Measurements from ENCODE around the gene MGAM2.

MGAM2 gene

DNA sequence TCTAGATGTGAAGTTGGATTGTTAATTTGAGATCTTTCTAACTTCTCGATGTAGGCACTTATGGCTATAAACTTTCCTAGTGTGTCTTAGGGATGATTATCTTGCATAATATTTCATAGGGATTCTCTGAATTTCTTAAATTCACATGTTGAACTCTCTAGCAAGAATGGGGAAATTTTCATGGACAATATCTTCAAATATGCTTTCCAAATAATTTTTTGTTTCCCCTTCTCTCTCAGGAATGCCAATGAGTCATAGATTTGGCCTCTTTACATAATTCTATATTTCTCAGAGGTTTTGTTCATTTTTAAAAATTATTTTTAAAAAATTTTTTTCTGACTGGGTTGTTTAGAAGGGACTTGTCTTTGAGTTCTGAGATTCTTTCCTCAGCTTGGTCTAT, 68.9 kb downstream of the MGAM2 start:
- no peak for DNase-seq

DNA sequence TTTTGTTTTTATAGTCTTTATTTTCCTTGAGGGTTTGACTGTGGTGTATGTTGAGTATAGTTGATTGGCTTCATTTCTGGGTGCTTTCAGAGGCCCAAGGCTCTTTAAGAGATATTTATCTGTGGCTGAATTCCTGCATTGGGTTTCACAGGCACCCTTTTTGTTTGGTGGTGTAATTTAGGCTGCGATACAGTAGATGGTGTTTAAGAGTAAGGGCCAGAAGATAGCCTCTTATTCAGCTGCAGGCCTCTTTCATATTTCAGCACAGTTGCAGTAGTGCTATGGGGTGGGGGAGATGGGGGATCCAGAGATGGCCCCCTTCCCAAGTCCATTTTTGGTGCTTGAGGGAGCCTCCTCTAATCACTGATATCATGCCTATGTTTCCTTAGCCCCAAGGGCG, 69.7 kb downstream of the MGAM2 start:
- DNase-seq: no peak

DNA sequence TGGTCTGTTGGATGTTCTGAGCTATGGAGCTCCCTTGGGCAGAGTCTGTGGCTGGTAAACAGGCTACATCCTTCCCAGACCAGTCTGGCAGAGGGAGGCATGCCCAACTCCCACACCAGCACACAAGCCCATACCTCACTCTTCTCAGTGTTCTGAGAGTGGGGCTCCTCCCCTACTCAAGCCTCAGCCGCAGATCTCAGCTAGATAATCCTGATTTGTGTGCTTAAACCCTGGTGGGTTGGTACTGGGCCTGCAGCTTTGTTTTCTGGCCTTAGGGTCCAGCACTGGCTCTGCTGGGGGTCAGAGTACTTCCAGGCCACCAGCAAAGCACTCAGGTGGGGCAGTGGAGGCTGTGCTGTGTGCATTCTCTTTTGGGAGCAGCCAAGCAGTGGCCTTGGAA, 70.4 kb downstream of the MGAM2 start:
- no peak for DNase-seq

DNA sequence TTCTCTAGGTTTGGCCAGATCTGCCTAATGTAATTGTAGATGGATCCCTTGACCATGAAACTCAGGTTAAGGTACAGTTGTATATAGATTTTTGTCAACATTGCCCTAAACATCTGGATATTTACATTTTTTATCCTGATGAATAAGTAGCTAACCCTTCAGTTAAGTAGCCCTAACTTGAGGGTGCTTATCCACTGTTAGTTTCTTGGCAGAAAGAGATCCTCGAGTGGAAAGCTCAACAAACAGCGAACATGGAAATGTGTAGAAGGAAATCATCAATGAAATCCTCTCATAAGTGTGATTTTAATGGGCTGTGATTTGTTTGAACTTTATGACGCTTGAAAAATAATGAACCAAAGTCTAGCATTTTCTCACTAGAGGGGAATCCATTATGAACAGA, 73.6 kb downstream of the MGAM2 start:
- no peak for DNase-seq

DNA sequence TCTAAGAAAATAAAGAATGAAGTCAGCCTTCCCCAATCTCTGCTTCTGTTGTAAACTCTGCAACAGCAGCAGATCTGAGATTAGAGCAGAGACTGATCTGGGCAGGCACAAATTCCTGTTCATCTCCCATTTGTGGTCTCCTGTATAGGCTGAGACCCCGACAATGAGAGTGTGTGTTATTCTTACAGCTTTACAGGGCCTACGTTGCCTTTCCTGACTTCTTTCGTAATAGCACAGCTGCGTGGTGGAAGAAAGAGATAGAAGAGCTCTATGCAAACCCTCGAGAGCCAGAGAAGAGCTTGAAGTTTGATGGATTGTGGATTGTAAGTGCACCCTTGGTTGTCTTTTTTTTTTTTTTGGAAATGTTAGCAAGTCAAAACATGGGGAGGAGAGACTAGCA, 74.3 kb downstream of the MGAM2 start:
- no peak for DNase-seq

DNA sequence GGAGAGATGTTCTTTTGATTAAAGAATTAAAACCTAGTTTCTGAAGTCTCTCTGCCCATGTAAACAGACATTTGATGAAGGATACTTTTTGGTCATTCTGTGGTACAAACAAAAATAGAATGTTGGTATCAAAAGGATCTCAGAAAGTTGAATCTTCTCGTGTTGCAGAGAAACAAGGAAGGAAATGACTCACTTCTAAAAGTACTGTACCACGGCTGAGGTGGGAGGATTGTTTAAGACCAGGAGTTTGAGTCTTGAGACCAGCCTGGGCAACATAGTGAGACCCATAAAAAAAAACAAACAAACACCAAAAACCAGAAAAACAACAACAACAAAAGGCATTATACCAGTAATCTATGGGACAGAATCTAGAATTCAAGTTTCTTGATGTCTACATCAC, 76.6 kb downstream of the MGAM2 start:
- no peak for DNase-seq

DNA sequence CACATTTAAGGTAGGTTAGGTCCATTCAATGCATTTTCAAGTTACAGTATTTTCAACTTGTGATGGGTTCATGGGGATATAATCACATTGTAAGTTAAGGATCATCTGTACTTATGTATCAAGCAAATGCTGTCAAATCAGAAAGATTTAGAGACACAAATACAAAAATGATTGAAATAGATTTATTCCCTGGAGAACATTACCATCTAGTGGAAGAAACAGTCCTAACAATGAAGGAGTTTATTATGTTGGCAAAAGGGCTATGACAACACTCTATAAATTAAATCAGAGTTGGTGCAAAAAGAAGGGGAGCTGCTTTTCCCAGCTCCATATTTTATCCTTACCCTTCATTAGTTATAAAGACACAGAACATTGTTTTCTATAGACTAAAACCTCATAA, 77.3 kb downstream of the MGAM2 start:
- no peak for DNase-seq

DNA sequence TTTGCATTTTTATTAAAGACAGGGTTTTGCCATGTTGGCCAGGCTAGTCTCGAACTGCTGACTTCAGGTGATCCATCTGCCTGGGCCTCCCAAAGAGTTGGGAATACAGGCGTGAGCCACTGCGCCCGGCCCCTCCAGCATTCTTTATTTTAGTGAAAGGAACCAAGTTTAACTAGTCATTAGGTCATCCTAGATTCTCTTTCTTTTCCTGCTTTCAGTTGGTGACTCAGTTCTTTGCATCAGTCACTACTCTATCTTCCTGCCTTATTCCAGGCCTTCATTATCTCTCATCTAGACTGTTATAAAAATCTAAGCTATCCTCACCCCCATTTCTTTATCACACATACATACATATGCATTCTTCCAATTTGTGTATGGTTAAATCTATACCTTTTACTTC, 82.7 kb downstream of the MGAM2 start:
- no peak for DNase-seq

DNA sequence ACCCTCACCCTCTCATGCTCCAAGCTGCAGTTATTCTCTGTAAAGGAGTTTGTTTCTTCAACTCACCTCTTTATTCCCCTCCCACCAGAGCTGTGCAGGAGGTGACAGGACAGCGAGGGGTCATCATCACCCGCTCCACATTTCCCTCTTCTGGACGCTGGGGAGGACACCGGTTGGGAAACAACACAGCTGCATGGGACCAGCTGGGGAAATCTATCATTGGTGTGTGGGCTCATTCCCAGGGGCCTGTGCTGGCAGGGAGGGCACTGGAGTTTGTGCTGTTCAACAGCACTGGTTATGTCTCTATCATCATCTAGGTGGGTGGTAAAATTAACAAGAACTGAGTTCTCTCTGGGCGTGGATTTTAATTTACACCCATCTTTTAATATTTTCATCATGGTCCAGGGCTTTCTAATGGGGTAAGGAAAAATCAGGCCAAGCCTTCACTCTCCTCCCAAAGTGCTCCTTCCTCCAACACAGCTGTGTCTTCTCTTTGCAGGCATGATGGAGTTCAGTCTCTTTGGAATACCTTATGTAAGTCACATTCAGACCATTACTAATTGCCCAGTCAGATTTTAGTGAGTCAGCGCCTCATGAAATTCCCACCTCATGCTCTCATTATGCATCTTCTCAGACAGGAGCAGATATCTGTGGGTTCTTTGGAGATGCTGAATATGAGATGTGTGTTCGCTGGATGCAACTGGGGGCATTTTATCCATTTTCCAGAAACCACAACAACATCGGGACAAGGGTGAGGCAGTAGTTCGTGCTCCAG, 84.7 kb downstream of the MGAM2 start:
- no peak for DNase-seq

DNA sequence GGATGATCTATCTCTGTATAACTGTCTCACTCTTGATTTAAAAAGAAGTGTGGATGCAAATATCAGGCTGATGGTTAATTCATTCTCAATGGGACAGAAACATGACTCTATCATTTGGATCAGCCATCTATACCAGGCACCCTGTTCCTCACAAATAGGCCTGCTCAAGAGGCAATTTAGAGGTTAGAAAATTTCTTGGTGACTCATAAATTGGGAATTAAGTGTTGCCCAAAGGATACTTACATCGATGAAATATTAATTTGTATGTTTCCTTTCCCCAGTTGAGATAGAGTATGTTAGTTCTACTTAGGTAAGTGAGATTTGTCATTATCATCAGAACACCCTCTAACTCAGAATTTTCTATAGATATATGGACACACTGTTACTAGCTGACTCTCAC, 88.7 kb downstream of the MGAM2 start:
- no peak for DNase-seq

DNA sequence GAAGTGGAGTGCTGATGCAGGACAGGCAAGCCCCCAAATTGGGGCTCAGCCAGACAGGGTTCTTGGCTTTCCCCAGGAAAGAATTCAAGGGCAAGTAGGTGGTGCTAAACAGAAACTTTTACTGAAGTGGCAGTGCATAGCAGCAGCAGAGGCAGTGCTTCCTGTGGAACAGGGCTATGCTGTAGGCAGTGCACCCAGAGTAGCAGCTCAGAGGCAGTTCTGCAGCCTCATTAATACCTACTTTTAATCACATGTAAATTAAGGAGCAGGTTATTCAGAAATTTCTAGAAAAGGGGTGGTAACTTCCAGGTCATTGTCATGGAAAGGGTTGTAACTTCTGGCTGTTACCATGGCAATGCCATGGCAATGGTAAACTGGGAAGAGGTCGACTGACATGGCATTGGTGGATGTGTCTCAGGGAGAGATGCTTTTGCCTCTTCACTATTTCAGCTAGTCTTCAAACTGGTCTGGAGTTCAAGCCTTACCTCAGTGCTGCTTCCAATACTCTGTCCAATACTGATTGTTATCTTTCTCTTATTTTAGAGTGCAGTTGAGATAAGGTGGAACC, 117.1 kb downstream of the MGAM2 start:
- DNase-seq: no peak

DNA sequence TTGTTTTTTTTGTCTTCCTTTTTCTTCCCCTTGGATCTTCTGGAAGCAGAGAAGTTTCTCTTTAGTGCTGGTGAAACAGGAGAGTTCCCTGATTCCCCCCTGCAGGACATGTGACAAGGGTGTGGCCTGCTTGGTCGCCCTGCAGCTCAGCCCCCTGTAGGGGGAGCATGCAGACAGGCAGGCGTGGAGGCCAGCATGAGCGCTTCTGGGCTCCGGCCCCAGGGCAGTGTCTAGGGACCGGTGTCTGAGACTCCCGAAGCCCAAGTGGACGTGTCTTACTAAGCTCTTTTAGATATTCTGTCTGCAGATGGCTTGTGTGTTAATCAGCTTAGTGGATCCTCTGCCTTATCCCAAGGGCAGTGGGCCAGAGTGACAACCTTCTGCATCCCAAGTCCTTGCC, 120.2 kb downstream of the MGAM2 start:
- no peak for DNase-seq

DNA sequence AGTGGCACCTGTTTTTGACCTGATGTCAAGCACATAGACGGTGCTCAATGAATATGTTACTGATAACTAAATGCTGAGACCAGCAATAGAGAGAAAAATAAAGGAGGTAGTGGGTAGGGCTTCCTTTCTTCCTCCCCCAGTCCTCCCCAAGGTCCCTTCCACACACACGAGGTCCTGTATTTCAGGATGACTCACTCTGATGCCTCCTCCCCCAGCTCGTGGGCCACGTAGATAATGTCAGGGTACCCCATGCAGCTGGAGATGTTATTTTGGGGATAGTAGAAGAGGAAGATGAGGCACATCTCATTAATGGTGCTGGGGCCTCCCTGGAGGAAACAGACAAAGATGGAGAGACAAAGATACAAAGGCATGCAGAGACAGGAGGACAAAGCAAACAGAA, 129.0 kb downstream of the MGAM2 start:
- no peak for DNase-seq

DNA sequence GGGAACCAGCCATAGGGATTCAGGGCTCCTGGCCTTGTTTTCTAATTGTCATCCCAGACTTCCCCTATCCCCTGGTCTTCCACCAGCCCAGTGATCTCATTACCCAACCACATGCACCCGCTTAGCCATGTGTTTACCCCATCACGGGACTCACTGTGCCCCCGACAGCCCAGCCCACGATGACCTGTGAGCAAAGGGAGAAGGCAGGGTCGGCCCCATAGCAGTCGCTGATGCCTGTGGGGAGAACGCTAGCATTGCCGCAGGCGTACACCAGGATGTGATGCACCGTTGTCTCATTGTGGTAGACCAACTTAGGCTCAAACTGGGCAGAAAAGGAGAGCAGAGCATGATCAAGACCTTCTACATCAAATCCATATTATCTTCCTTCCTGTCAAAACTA, 132.3 kb downstream of the MGAM2 start:
- DNase-seq: no peak

DNA sequence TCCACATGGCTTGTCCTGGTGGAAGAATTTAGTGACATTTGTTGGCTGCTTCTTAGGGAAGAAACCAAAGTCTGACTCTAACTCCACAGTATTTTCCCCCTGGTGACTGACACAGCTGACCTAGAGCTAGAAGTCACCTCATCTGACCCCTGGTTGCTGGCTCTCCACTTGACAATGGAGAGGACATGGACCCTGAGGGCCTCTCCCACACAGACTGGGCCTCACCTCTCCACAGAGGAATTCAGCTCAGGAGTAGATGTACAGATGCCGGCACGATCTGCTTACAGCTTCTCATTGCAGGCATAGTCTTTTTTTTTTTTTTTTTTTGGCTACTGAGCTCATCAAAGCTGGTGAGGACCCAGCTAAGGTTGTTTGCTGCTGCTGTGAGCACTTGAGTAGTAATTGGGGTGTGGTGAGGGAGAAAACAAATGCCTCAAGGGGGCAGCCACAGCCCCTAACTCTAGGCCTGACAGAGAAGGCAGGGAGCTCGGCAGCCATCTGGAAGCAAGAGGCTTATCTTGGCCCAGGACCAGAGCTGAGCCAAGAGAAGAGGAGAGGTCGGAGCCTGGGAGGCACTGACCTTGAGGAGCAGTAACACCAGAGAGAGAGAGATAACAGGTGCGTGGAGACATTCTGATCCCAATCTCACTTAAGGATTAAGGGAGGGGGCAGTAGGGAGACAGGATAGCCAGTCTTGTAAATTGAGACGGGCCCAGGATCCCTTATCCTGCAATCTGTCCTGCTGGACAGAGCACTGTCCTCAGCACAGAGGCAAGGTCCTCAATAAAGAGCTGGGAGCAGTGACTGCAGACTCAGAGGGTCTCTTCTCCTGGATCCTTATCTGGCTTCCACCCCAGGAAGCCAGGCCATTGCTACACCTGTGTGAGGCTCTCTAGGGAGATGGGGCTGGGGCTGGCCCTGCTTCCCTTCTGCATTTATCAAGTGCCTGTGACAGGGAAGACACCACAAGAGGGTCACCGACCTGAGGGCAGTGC, 136.9 kb downstream of the MGAM2 start:
- DNase-seq: no peak

DNA sequence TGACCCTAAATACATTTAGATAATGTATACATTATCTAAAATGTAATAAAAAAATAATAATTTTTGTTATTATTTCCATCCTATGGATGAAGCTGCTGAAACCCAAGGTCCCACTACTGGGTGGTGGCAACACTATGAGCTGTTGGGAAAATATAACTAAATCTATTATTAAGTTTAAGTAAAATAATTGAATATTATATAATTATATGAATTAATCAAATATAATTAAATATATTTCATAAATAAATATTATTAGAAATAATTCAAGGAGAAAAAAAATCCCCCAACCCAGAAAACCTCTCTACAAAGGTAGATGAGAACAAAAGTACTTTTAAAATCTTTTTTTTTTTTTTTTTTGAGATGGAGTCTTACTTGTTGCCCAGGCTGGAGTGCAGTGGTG, 138.4 kb downstream of the MGAM2 start:
- DNase-seq: no peak

DNA sequence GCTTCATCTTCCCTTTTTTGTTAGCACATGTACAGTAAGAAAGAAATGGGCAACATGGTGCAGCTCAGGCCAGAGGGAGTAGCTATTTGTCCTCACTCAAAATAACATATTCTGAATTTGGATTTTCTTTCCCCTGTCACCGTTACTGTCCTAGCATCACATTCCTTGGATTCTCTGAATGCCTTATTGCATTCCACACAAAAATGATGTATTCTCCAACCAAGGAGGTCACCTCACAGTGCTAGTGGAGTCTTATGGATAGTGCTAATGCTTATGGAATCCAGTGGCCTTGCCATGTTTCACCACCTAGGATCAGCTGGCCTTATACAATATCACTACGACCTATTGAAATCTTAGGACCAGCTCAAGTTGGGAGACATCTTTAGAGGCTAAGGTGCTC, 139.2 kb downstream of the MGAM2 start:
- no peak for DNase-seq

DNA sequence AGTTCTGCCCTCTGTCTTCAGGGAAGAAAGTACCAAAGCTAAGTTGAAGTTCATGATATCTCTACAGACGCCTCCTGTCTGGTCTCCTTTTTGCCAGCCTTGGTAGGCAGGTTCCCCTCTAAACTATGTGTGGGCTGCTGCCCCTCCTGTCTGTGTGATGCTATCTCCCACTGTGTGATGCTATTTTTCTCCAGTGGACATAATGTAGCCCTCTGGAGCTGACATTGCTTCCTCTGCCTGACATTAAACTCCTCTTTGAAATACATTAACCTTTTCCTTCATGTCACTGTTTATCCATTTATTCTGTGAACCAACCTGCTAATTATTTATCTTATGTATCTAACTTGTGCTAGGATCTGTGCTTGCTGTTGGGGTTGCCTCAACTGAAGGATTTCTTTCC, 146.4 kb downstream of the MGAM2 start, which contains the start of gene PRSS58:
PRSS58 (minus strand) TSS at position 101 of the 400 bp plus-strand sequence. CDS start 351 bp downstream, outside the sequence.
- no peak for DNase-seq

DNA sequence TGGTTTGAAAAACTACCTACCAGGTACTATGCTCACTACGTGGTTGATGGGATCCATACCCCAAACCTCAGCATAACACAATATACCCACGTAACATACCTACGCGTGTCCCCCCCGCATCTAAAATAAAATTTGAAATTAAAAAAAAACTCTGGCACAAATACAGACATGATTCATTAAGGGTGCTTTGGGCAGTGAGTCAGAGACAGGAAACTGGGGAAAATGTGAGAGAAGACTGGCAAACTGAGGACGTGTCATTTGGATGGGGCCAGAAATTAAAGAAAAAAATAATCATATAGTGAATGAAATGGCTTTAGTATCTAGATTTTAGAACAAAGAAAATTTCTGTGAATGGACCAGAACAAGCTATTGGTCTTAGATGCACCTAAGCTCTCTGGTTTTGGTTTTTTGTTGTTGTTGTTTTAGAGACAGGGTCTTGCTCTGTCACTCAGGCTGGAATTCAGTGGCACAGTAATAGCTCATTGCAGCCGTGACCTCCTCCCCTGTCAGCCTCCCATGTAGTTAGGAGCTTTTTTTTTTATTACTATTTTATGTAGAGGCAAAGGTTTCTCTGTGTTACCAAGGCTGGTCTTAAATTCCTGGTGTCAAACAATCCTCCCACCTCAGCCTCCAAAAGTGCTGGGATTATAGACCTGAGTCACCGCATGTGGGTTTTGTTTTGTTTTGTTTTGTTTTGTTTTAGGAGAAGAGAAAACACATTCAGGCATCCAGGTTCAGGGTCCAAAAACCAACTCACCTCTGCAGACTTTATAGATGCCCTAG, 152.3 kb downstream of the MGAM2 start:
- no peak for DNase-seq

Data from CD4-positive, alpha-beta T cell treated with Interleukin-17A for 1 hour (primary cell).